Osteoblast (primary cell): ENCODE data around the gene MS4A8. TPM values are rescaled to one million over a fixed set of nuclear protein-coding genes. Genes with fewer than 3 reads are reported as not detected.

Experiments used
- total RNA-seq: library from RNA; depleted of rRNA; stranded (reverse); fragments of >200 nt; gene quantifications from 2 replicates; pipeline ENCODE4 v1.2.3, GENCODE V29; 2012

MS4A8 gene
- total RNA-seq, 1 donor, result not detected

Other genes starting within 250 kb of the MS4A8 start
- not detected in 2 replicates for gene MS4A1, start 243.8 kb upstream of the MS4A8 start, total RNA-seq
- gene MS4A12, start 206.8 kb upstream of the MS4A8 start, total RNA-seq, result not detected in 2 replicates
- gene MS4A13, start 184.2 kb upstream of the MS4A8 start, total RNA-seq, result not detected in 2 replicates
- gene MS4A18, start 25.1 kb downstream of the MS4A8 start, total RNA-seq, result not detected in 2 replicates
- not detected in 2 replicates for gene MS4A15, start 57.3 kb downstream of the MS4A8 start, total RNA-seq
- not detected in 2 replicates for gene MS4A10, start 85.7 kb downstream of the MS4A8 start, total RNA-seq
- gene CCDC86, start 142.5 kb downstream of the MS4A8 start, total RNA-seq, result 6.2 and 7.4 TPM in 2 replicates
- gene PTGDR2, start 156.3 kb downstream of the MS4A8 start, total RNA-seq, result not detected in 2 replicates
- under 0.01 and 0.36 TPM in 2 replicates for gene ZP1, start 167.9 kb downstream of the MS4A8 start, total RNA-seq
- 39.8 and 46.0 TPM in 2 replicates for gene PRPF19, start 207.0 kb downstream of the MS4A8 start, total RNA-seq
- gene TMEM109, start 214.5 kb downstream of the MS4A8 start, total RNA-seq, result 36.6 and 38.6 TPM in 2 replicates
- gene TMEM132A, start 224.8 kb downstream of the MS4A8 start, total RNA-seq, result 12.1 and 19.5 TPM in 2 replicates